HG02884 (cell line): ENCODE data around the gene CACNG4.

Source experiments
- ATAC-seq: cut with Tn5 transposase; IDR thresholded peaks from one replicate; pipeline ENCODE4 v1.9.1; 2021; ENCODE audit warnings: mild to moderate bottlenecking, moderate library complexity; ENCODE audit not compliant: unreplicated experiment

The CACNG4 gene

GRCh38 chr17:67015001-67015400 lies 50.5 kb downstream of the CACNG4 start:
- no peak for ATAC-seq

GRCh38 chr17:67016039-67016762 lies 51.7 kb downstream of the CACNG4 start:
- ATAC-seq = no peak

GRCh38 chr17:67017910-67018309 lies 53.4 kb downstream of the CACNG4 start:
- ATAC-seq = no peak

- ATAC-seq = no peak
These were observed 54.2 kb downstream of the CACNG4 start for GRCh38 chr17:67018471-67019434.

- no peak for ATAC-seq
These were observed 55.3 kb downstream of the CACNG4 start for GRCh38 chr17:67019809-67020208.

GRCh38 chr17:67020293-67020766 lies 55.8 kb downstream of the CACNG4 start:
- ATAC-seq = no peak

- no peak for ATAC-seq
These were observed 56.7 kb downstream of the CACNG4 start for GRCh38 chr17:67021196-67021595.

GRCh38 chr17:67021743-67022450 lies 57.4 kb downstream of the CACNG4 start:
- no peak for ATAC-seq

GRCh38 chr17:67022451-67022810 lies 57.9 kb downstream of the CACNG4 start:
- no peak for ATAC-seq

- no peak for ATAC-seq
These were observed 60.2 kb downstream of the CACNG4 start for GRCh38 chr17:67024736-67025135.

GRCh38 chr17:67025216-67025792 lies 60.8 kb downstream of the CACNG4 start:
- no peak for ATAC-seq

- no peak for ATAC-seq
These were observed 61.8 kb downstream of the CACNG4 start for GRCh38 chr17:67026341-67026740.

GRCh38 chr17:67027031-67027628 lies 62.6 kb downstream of the CACNG4 start:
- ATAC-seq = no peak

- no peak for ATAC-seq
These were observed 66.1 kb downstream of the CACNG4 start for GRCh38 chr17:67030641-67031040.

GRCh38 chr17:67032382-67032781 lies 67.9 kb downstream of the CACNG4 start:
- no peak for ATAC-seq

GRCh38 chr17:67032985-67033384 lies 68.5 kb downstream of the CACNG4 start:
- ATAC-seq = no peak

GRCh38 chr17:67033613-67034012 lies 69.1 kb downstream of the CACNG4 start:
- ATAC-seq = no peak

GRCh38 chr17:67035131-67036083 lies 70.9 kb downstream of the CACNG4 start:
- peak; percentile 70 for ATAC-seq

- no peak for ATAC-seq
These were observed 74.4 kb downstream of the CACNG4 start for GRCh38 chr17:67038861-67039365.
